Measurements from ENCODE around the gene KHK.

- no peak for TF ChIP-seq YY1 (IDR thresholded peaks at IDR 0.05; ENCODE audit: insufficient read depth, insufficient read length)
- TF ChIP-seq SUZ12 (IDR thresholded peaks at IDR 0.05; ENCODE audit: extremely low read depth, insufficient read depth, insufficient read length): no peak
These were observed 36.1 kb upstream of the KHK start for GRCh38 chr2:27050281-27050995.
